Right lobe of liver (tissue), 6 donors: Measurements from ENCODE around the gene UBIAD1. TPM values are rescaled to one million over a fixed set of nuclear protein-coding genes. Genes with fewer than 3 reads are reported as not detected.

ENCODE experiments used
- ATAC-seq, 4 donors: fragments of 200-7000 bp; cut with Tn5 transposase; one replicate each; pipeline ENCODE4 v1.9.1; 2020; ENCODE audit warnings: mild to moderate bottlenecking in 4 of 4, moderate library complexity in 4 of 4
- DNase-seq, 3 donors: peaks; one replicate each; pipeline ENCODE4 v3.0.0-alpha.2; 2020
- H3K27ac ChIP-seq, 3 donors: fragments of 200-600 bp; one replicate each; pipeline ENCODE4 v1.8.0; 2022
- H3K27me3 ChIP-seq, 2 donors: fragments of 200-600 bp; one replicate each; pipeline ENCODE4 v1.8.0; 2022
- H3K36me3 ChIP-seq, 4 donors: fragments of 200-600 bp; sonication (generic) in 1 of 4; one replicate each; pipeline versions ENCODE4 v1.5.1 to v1.8.0; 2017 to 2022; ENCODE audit warnings: control low read depth in 1 of 4
- H3K4me1 ChIP-seq, 4 donors: fragments of 200-600 bp; sonication (generic) in 1 of 4; one replicate each; pipeline versions ENCODE4 v1.5.1 to v1.8.0; 2017 to 2022; ENCODE audit warnings: control low read depth in 1 of 4
- H3K4me3 ChIP-seq, 3 donors: fragments of 200-600 bp; one replicate each; pipeline ENCODE4 v1.8.0; 2022
- H3K9me3 ChIP-seq, 4 donors: fragments of 200-600 bp; sonication (generic) in 1 of 4; one replicate each; pipeline versions ENCODE4 v1.5.1 to v1.8.0; 2017 to 2022; ENCODE audit warnings: control low read depth in 1 of 4
- CTCF ChIP-seq, 4 donors: fragments of 200-600 bp in 3 of 4; fragments of 450-650 bp in 1 of 4; IDR thresholded peaks; one replicate each; pipeline versions ENCODE4 v1.5.1 to v1.8.0; 2016 to 2022; ENCODE audit warnings: antibody characterized with exemption in 4 of 4, mild to moderate bottlenecking in 2 of 4
- POLR2A ChIP-seq: fragments of 450-650 bp; IDR thresholded peaks from one replicate; pipeline ENCODE4 v1.6.1; 2017; ENCODE audit warnings: antibody characterized with exemption, mild to moderate bottlenecking
- WGBS: methylation state at CpG from one replicate; pipeline ENCODE4 v1.1.6; 2018; ENCODE audit warnings: low coverage, low lambda C conversion rate; ENCODE audit not compliant: insufficient coverage; ENCODE audit errors: missing lambda C conversion rate; 5-methylcytosine and 5-hydroxymethylcytosine counted together
- intact Hi-C, 2 donors: fragments of 100-400 bp; cut with DNase I; formaldehyde crosslinking; loops; one replicate each; pipeline versions ENCODE4 v1.11.2 to v1.14.1; 2022
- total RNA-seq, 6 experiments: library from RNA; depleted of rRNA in 2 of 6; stranded (reverse); fragments of >200 nt in 2 of 6; fragmentation: NEBNext Ultra II Directional in 3 of 6; extraction: Animal tissue kit (Norgen Biotek cat#: 25700) in 3 of 6; gene quantifications; one replicate each; pipeline versions ENCODE4 v1.1.0 to v1.2.4, GENCODE V29; 2016 to 2023
- donor health status: DM: no; HTN: yes; CAD: no.
- donor health status: DM: no; HTN: no; CAD: no.
- donor health status: DM: no; HTN: no; CAD: no.
- donor health status: DM: no; HTN: yes; CAD: no.
- donor health status: DM: no; HTN: yes; CAD: no.

The UBIAD1 gene
- total RNA-seq, 6 experiments from 2014 or later = 7.0 to 11.4 (median 9.7) TPM

GRCh38 chr1:11331945-11332546 is 59.0 kb downstream of the UBIAD1 start:
- H3K9me3 ChIP-seq = no peaks in the 10 kb centered on the region
- no peak overlapping the region for H3K4me3 ChIP-seq
- ATAC-seq (no peak), DNase-seq (no peak)
- intact Hi-C loops = no loop called here
- no peaks in the 10 kb centered on the region for H3K27me3 ChIP-seq
- no peak for TF ChIP-seq CTCF (IDR thresholded peaks at IDR 0.05)
- TF ChIP-seq POLR2A = no peak
- no peak overlapping the region for H3K27ac ChIP-seq
- H3K36me3 ChIP-seq = no peaks in the 10 kb centered on the region
- H3K4me1 ChIP-seq = no peaks in the 10 kb centered on the region
- WGBS = 93% methylated on average over 7 of the region's 13 CpGs

GRCh38 chr1:11333631-11334030 is 60.6 kb downstream of the UBIAD1 start:
- WGBS = 100% methylated on average over 2 of the region's 7 CpGs
- intact Hi-C loops = no loop called here

GRCh38 chr1:11334261-11334804 is 61.3 kb downstream of the UBIAD1 start:
- Histone ChIP-seq H3K27ac (no peak overlapping the region), H3K27me3 (no peaks in the 10 kb centered on the region), H3K4me3 (no peak overlapping the region), H3K9me3 (no peaks in the 10 kb centered on the region), H3K4me1 (no peaks in the 10 kb centered on the region), H3K36me3 (no peaks in the 10 kb centered on the region)
- ATAC-seq (no peak), DNase-seq (no peak)
- intact Hi-C loops = no loop called here
- no peak for TF ChIP-seq POLR2A
- no peak for TF ChIP-seq CTCF (IDR thresholded peaks at IDR 0.05)
- WGBS = 49% methylated on average over 7 of the region's 13 CpGs

More at GRCh38 chr1:11333631-11334030, 60.6 kb downstream of the UBIAD1 start:
- TF ChIP-seq CTCF (IDR thresholded peaks at IDR 0.05) (no peak), POLR2A (no peak)
- Histone ChIP-seq H3K27ac (no peak overlapping the region), H3K4me1 (no peaks in the 10 kb centered on the region), H3K36me3 (no peaks in the 10 kb centered on the region), H3K9me3 (no peaks in the 10 kb centered on the region), H3K27me3 (no peaks in the 10 kb centered on the region), H3K4me3 (no peak overlapping the region)
- no peak for ATAC-seq
- DNase-seq = no peak

- no peak overlapping the region for H3K4me3 ChIP-seq
- no peaks in the 10 kb centered on the region for H3K36me3 ChIP-seq
- H3K27ac ChIP-seq = no peak overlapping the region
- WGBS = 80% methylated on average over 1 of the region's 7 CpGs
- TF ChIP-seq CTCF (IDR thresholded peaks at IDR 0.05) = no peak
- no peak for TF ChIP-seq POLR2A
- H3K4me1 ChIP-seq = no peaks in the 10 kb centered on the region
- DNase-seq (no peak), ATAC-seq (no peak)
- no peaks in the 10 kb centered on the region for H3K9me3 ChIP-seq
- intact Hi-C loops = no loop called here
- no peaks in the 10 kb centered on the region for H3K27me3 ChIP-seq
These were observed 61.8 kb downstream of the UBIAD1 start for GRCh38 chr1:11334821-11335220.
